Measurements from ENCODE around the gene CALML6.

GRCh38 chr1:1924849-1925248 lies 9.8 kb downstream of the CALML6 start:
- no peak for TF ChIP-seq GATA3 (IDR thresholded peaks at IDR 0.05; ENCODE audit: low read depth, low read length)
- TF ChIP-seq GATA2 (IDR thresholded peaks at IDR 0.05; ENCODE audit: low read depth, low read length), result no peak
